Measurements from ENCODE around the gene TTC12.

The TTC12 gene

DNA sequence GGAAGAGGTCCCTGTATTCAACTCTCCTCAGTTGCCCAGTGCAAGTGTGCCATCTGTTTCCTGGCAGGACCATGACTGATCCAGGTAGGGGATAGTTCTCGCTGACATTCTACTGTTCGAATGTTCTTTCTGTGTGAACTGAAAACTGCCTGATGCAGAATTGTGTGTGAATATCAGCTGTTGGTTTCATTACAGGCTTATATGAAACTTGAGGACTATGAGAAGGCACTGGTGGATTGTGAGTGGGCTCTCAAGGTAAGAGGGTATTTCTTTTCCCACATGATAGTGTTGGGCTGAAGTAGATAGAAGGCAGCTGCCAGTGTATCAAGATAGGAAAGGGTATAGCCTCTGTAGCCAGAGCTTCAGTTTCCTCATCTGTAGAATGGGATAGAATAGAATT lies 15.3 kb downstream of the TTC12 start:
- ATAC-seq (no peak), DNase-seq (no peak)

- ATAC-seq (no peak), DNase-seq (no peak)
These were observed 17.1 kb downstream of the TTC12 start for GRCh38 chr11:113331441-113331840.

GRCh38 chr11:113332023-113332422 lies 17.6 kb downstream of the TTC12 start:
- DNase-seq (no peak), ATAC-seq (no peak)

DNA sequence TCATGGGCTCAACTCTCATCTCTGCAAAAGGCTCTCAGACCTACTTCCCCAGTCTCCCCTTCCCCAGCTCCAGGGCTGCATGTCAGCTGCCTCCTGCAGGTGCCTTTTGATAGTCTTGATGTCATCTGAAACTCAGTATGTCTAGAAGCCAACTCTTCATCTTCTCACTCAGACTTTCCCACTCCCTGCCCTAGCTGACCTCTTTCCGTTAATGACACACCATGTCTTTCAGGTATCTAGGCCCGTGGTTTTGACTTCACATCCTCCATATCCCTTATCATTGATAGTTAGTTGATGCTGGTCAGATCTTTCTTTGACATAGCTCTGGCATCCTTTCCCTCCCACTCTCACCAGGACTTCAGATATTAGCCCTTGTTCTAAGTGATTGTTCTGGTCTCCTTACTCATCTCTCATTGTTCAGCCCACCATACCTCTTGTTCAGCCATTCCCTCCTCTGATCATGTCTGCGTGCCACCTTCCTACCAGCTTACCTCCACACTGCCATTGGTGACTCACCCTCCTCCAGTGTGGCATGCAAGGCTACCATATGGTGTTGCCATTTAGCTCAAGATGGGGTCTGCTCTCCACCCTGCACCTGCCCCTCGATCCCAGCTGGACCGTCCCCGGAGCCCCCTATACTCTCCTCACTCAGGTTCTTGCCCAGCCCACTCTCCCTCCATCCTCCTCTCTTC lies 18.4 kb downstream of the TTC12 start:
- ATAC-seq, result peak; percentile 61
- no peak for DNase-seq

DNA sequence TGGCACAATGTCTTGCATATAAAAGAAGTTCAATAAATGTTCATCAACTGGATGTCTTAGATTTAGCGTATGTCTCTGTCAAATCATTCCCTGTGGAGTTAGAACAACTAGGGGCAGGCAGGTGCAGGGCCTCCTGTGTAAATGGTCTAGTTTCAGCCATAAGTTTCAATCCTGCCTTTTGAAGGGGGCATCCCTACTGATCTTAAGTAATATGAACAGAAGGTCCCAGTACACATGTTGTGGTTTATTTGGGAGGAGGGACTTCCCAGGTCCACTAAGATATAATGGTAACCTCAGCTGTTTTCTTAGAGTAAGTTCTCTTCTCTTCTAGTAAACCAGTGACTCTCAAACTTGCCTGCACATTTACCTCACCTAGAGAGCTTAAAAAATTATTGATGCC lies 19.8 kb downstream of the TTC12 start:
- ATAC-seq, result no peak
- no peak for DNase-seq

- ATAC-seq (no peak), DNase-seq (no peak)
These were observed 24.3 kb downstream of the TTC12 start for GRCh38 chr11:113338730-113339129.

- ATAC-seq, result no peak
- no peak for DNase-seq
These were observed 25.7 kb downstream of the TTC12 start for GRCh38 chr11:113339929-113340589.

GRCh38 chr11:113341388-113342165 lies 27.2 kb downstream of the TTC12 start:
- no peak for ATAC-seq
- DNase-seq, result no peak

GRCh38 chr11:113345978-113346377 lies 31.6 kb downstream of the TTC12 start:
- DNase-seq (no peak), ATAC-seq (no peak)

- DNase-seq, result no peak
- ATAC-seq, result no peak
These were observed 35.1 kb downstream of the TTC12 start for GRCh38 chr11:113349528-113349927.

DNA sequence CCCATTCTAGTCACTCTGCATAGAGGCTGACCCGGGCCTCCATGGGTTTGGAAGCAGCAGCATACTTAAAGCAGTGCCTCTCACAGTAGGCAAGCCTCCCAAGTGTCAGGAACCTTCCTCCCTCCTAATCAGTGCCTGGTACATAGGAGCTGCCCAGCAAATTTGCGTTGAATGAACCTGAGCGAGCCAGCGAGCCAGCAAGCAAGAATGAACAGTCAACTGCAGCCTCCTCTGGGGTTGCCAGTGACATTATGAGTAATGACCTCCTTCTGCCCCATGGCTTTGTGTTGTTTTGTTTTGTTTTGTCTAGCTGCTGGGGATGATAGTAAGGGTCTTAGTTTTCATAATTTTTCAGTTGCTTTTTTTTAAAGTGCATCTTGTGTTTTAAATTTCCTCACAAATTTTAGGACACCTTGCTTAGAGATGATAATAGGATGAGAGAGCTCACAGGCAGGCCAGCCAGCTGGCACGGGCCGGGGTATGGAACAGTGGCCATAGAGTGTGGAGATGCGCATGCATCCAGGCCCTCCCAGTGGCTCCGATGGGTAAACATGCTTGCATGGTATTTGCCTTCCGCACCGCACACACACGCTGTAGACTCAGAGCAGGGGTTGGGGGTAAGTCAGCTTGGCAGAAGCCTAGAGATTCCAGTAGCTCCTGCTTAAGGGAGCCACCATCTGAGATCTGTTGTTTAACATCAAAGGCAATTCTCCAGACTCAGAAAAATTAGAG lies 36.1 kb downstream of the TTC12 start:
- no peak for ATAC-seq
- DNase-seq, result no peak

GRCh38 chr11:113351068-113351450 lies 36.7 kb downstream of the TTC12 start:
- DNase-seq (no peak), ATAC-seq (no peak)

GRCh38 chr11:113351480-113351879 lies 37.1 kb downstream of the TTC12 start:
- DNase-seq, result no peak
- no peak for ATAC-seq

- DNase-seq (no peak), ATAC-seq (no peak)
These were observed 41.8 kb downstream of the TTC12 start for GRCh38 chr11:113356203-113356602.

- no peak for DNase-seq
- no peak for ATAC-seq
These were observed 49.0 kb downstream of the TTC12 start for GRCh38 chr11:113363406-113363805.

DNA sequence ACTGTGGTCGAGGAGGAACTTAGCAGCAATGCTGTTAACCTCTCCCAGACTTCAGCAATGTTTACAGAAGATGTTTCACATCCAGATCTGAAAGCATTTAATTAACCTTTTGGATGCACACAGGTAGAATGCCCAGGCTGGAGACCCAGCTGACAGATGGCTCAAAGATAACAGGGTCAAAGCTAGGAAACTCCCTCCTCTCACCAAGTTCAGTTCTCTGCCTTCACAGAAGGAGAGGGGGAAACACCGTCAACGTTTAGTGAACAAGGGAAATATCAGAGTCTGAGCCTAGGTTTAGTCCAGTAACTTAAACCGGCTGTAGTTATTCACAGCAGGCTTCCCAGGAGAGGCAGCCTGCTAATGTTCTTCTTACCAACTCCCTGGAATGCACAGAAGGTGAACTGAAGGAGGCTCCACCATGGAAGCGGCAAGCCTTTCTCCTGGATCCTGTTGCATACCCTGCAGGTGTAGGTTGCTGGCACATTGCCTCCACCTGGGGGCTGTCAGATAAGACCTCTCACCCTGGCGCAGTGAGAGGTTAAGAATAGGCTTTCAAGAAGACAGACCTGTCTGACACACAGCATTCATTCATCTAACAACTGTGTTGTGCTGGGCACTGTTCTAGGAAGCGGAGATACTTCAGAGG lies 49.7 kb downstream of the TTC12 start:
- no peak for ATAC-seq
- no peak for DNase-seq

DNA sequence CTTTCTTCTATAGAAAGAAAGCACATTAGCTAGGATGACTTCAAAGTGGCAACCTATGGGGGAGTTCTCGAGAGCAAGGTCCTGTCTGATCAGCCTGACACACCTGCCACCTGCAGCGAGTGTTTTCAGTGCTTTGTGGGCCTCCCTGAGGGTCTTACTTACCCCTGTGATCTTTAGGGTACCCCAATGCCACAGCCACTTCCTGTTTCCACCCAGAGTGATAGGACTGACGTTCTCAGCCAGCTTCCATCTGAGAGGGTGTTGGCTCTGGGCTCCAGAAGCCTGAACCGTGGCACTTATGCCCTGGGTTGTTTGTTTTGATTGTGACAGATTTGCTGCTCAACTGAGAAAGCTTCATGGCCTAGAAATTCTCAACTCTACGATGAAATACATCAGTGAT lies 51.5 kb downstream of the TTC12 start:
- DNase-seq, result no peak
- ATAC-seq, result no peak

- ATAC-seq (no peak), DNase-seq (no peak)
These were observed 55.0 kb downstream of the TTC12 start for GRCh38 chr11:113369411-113369810.

DNA sequence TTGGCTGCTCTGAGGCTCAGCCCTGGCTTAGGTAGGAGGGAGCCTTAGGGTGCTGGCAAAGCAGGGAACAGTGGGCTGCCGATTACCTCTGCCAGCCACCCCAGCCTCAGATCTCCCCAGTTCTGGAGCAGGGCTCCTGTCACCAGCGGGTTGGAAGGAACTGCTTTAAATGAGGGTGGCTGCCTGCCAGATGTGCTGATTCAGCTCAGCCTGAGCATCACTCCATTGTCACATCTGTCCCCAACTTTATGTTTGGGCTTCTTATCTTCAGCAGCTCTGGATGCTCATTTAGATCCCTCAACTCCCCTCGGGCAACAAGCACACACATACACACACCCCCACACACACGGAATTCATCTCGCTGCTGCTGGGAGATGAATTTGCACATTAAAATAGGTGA lies 56.3 kb downstream of the TTC12 start:
- DNase-seq, result no peak
- ATAC-seq, result no peak

DNA sequence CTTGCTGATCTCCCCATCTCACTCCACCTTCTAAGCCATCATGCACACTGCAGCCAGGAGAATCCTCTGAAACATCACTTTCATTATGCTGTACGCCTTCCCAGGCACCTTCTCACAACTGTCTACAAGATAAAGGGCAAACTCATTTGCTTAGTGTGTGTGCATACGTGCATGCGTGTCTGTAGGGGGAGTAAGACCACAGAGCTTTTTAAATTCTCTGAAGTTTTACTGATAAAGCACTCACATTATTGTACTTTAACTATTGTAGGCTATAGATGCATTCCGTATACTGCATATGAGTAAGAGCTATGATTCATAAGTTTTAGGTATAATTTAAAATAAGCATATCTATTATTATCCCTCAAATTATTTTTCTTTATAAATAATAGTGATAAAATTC lies 57.9 kb downstream of the TTC12 start:
- DNase-seq, result no peak
- no peak for ATAC-seq

DNA sequence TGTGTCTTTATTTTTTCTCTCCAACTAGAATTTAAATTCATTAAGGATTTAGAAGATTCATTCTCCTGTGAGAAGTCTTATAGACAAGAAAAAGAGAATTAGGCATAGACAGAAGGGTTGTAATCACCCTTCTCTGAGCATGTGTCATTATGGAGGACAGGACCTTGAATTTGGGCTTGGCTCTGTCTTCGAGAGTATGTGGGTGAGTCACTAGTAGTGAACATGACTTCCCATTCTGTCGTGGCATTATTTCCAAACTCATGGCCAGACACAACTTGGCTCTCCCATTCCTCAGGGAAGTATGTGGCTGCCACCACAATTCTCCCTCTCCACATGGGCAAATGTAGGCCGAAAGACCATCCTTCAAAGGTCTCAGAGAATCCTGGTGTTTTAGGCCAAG lies 58.9 kb downstream of the TTC12 start:
- DNase-seq (no peak), ATAC-seq (no peak)

DNA sequence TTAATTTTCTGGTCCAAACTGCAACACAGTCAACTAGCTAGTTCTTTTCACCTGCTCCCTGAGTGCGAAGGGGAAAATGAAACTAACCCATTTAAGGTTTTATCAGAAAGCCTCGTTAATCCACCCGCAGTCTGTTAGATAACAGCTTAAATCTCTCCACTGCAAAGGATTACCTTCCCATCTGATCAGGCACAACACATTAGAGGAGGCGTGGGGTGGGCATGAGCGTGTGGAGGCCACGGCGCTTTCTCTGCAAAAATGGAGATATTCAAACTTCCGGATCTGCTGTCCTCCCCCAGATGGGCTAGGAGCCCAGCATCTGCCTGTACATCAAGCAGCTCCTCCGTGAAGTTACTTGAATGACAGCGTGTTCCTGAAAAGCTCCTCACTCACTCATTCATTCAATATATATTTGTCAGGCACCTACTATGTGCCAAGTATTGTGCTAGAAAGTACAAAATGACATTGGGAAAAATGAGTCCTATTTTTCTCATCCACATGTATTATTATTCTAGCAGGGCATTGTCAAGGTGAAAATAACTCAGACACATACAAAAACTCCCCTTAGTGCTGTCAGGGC lies 59.7 kb downstream of the TTC12 start:
- ATAC-seq, result no peak

More for the DNA sequence above, 59.7 kb downstream of the TTC12 start:
- DNase-seq, result no peak

Measured in stimulated activated naive CD8-positive, alpha-beta T cell treated with anti-CD3 and anti-CD28 coated beads, Interleukin-15, Interleukin-2, amounts not matched to agents 100 U/mL and 50 U/mL, for 24 hours (primary cell).